ENCODE measurements around the gene CEP290.
"Not testable (repeated sequence)": the region's sequence is repeated elsewhere in the genome, so short reads cannot be mapped to it uniquely, and the experiment has no call there.

CEP290 gene

DNA sequence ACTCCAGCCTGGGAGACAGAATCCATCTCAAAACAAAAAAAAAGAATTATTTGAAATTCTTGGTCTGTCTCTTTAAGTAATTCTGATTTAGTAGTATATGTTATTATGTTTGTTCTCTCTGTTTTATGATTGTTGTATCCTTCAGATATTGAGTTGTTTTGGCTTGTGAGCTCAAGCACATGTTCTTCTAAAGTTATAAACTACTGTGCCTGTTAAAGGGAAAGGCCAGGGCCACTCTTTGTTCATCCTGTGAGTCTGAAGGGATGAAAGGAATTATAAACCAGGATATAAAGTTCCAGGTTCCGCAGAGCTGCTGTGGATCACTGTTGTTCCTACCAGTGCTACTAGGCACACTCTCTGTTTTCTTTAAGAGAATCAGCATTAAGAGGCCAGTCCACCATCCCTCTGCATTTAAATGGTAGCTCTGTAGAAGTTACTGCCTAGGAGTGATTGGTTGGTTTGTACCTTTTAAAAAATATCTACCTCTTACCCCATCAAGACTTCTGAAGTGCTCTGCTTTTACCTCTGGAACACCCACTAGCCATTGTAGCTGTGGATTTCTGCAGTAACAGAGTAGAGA lies 14.3 kb upstream of the CEP290 start:
- H3K4me3 Mint-ChIP-seq: no peak overlapping the region
- H3K4me1 Mint-ChIP-seq: no peaks in the 10 kb centered on the region
- H3K36me3 Mint-ChIP-seq: peaks cover 27% of the 10 kb centered on the region
- no peaks in the 10 kb centered on the region for H3K9me3 Mint-ChIP-seq
- no peak overlapping the region for H3K27ac Mint-ChIP-seq
- H3K27me3 Mint-ChIP-seq: no peaks in the 10 kb centered on the region
- no peak for ATAC-seq

DNA sequence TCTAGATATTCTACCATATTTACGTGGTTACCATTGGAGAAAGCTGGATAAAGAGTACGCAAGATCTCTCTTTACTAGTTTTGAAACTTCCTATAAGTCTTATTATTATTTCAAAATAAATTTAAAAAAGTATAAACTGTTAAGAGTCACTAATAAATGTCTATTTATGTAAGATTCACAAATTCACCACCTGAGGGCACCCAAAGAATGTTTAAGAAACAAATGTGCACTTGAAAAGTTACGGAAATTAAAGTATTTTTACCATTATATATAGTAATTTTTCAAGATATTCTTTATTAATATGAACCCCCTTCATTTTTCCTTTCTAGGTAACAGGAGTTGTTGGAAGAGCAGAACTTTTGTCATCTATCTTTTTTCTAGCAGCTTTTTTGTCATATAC lies 12.1 kb upstream of the CEP290 start:
- H3K4me1 Mint-ChIP-seq: peaks cover 8% of the 10 kb centered on the region
- ATAC-seq: no peak
- H3K9me3 Mint-ChIP-seq: no peaks in the 10 kb centered on the region
- H3K4me3 Mint-ChIP-seq: no peak overlapping the region
- peaks cover 33% of the 10 kb centered on the region for H3K36me3 Mint-ChIP-seq
- H3K27me3 Mint-ChIP-seq: no peaks in the 10 kb centered on the region
- H3K27ac Mint-ChIP-seq: no peak overlapping the region

DNA sequence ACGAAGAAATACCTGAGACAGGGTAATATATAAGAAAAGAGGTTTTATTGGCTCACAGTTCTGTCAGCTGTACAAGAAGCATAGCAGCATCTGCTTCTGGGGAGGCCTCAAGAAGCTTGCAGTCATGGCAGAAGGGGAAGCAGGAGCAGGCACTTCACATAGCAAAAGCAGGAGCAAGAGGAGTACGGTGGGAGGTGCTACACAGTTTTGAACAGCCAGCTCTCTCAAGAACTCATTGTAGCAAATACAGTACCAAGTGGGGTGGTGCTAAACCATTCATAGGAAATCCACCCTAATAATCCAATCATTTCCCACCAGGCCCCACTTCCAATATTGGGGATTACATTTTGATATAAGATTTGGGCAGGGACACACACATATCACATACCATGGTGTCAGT lies 8.2 kb upstream of the CEP290 start:
- no peaks in the 10 kb centered on the region for H3K9me3 Mint-ChIP-seq
- H3K27me3 Mint-ChIP-seq: no peaks in the 10 kb centered on the region
- peaks cover 26% of the 10 kb centered on the region for H3K4me1 Mint-ChIP-seq
- H3K27ac Mint-ChIP-seq: no peak overlapping the region
- ATAC-seq: no peak
- no peak overlapping the region for H3K4me3 Mint-ChIP-seq
- H3K36me3 Mint-ChIP-seq: peaks cover 14% of the 10 kb centered on the region

DNA sequence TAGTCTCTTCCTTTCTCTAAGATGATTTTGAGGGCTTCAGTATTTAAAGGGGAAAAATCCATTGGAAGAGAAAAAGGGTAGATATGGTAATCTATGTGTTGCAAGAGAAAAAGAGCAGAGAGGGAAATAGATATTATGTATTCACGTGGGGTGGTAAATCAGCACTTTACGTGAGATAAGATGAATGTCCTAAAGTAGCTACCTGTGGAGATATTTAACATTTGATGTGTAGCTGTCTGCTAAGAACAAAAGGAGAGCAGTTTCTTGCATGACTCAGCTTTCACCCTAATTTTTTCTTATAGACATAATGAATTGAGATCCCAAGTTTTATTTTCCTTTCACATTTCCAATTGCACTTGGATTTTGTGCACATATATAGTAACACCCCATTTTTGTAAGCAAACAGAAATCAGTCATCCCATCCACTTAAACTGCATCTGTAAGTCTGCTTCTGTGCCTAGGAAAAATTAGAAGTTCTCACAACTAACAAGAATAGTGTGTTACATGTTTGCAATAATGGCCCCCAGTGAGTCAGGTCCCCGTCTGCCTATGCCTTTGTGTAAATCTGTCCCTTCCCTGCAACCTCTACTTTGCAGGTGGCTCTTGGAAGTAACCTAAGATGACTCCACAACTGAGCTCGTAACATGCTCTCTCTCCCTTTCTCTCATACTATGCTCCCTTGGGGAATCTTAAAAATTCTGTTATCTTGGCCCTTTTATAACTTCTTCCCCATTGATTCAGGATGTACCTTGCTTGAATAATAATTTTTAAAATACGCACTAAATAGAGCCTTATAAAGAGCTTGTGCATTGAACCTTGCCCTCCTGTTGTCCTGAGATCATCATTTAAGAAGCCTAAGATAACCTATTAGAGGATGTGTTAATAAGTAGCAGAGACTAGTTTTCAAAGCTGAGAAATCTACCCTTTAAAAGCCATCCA lies 3.9 kb upstream of the CEP290 start:
- no peak for ATAC-seq
- Mint-ChIP-seq H3K27ac (no peak overlapping the region), H3K9me3 (no peaks in the 10 kb centered on the region), H3K27me3 (no peaks in the 10 kb centered on the region), H3K36me3 (peaks cover 16% of the 10 kb centered on the region), H3K4me1 (peaks cover 48% of the 10 kb centered on the region), H3K4me3 (no peak overlapping the region)

DNA sequence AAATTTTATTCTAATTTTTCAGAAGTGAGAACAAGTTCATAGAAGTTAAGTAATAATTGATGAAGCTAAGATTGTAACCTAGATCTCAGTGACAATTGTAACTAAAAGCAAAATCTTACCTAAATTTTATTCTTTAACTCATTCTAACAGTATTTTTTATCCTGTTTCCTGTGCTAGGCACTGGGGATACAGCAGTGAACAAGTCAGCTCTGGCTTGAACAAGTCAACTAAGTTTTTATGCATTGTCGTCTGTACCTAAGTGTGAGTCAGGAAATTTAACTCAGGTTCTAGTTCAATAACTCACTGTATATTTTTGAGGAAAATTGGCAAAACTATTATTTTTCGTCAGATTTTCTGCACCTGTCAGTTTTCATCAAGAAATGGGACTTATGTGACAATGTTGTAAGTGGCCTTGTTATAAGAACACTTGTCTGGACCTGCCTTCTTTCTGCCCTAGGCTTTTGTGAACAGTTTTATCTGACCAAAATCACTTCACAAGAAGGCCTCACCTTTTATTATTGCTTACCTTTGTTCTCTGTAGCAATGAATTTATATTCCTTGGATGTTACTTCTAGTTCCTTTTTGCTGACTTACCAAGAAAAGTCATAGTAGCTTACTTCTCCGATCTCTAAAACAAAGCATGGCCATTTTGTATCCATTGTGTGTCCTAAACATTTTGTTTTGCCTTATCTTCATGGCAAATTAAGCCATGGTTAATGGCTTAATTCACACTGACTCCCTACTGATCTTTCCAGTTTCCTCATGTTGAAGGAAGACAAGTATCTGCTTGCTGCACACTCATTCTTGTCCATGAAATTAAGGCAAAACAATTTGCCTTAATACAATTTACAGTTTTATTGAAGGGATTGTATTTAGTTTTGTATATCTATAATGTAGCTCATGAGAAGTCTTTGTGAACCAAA lies 2.9 kb upstream of the CEP290 start:
- ATAC-seq: no peak
- Mint-ChIP-seq H3K27ac (no peak overlapping the region), H3K9me3 (no peaks in the 10 kb centered on the region), H3K4me3 (no peak overlapping the region), H3K27me3 (no peaks in the 10 kb centered on the region), H3K36me3 (peaks cover 16% of the 10 kb centered on the region), H3K4me1 (peaks cover 42% of the 10 kb centered on the region)

DNA sequence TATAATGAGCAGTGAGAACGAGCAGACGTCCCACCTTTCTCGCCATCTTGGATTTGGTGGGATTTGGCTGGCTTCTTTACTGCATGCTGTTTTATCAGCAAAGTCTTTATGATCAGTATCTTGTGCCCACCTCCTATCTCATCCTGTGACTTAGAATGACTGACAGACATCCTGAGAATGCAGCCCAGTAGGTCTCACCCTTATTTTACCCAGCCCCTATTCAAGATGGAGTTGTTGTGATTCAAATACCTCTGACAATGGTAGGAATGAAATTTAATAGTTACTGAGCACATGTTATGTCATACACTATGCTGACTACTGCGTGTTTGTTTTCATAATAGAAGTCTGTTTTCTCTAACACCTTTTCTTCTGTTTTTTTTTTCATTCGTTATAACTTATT lies 2.1 kb upstream of the CEP290 start:
- no peaks in the 10 kb centered on the region for H3K27me3 Mint-ChIP-seq
- H3K9me3 Mint-ChIP-seq: no peaks in the 10 kb centered on the region
- peaks cover 14% of the 10 kb centered on the region for H3K36me3 Mint-ChIP-seq
- no peak overlapping the region for H3K4me3 Mint-ChIP-seq
- no peak overlapping the region for H3K27ac Mint-ChIP-seq
- no peak for ATAC-seq
- H3K4me1 Mint-ChIP-seq: peaks cover 40% of the 10 kb centered on the region

DNA sequence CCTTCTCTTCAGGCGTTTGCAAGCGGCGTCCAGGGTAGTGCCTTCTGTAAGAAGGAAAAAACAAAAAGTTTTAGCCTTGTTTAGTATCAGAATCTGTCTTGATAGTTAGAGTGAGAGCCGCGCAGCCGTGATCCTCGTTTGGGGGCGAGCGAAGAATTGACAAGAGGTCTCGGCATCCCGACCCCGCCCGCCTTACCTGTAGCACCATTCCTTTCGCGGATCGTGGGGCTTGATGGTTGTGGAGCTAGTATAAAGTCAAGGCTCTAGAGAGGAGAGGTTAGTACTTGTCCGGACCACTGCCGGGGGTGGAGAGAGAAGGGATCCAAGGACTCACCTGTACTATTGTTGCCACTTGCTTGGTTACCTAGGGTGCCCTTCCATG lies 713 bp upstream of the CEP290 start:
- H3K27ac Mint-ChIP-seq: peak overlapping the region; percentile 85
- peaks cover 25% of the 10 kb centered on the region for H3K36me3 Mint-ChIP-seq
- H3K27me3 Mint-ChIP-seq: no peaks in the 10 kb centered on the region
- peak overlapping the region; percentile 92 for H3K4me3 Mint-ChIP-seq
- H3K4me1 Mint-ChIP-seq: peaks cover 47% of the 10 kb centered on the region
- H3K9me3 Mint-ChIP-seq: no peaks in the 10 kb centered on the region
- no peak for ATAC-seq

DNA sequence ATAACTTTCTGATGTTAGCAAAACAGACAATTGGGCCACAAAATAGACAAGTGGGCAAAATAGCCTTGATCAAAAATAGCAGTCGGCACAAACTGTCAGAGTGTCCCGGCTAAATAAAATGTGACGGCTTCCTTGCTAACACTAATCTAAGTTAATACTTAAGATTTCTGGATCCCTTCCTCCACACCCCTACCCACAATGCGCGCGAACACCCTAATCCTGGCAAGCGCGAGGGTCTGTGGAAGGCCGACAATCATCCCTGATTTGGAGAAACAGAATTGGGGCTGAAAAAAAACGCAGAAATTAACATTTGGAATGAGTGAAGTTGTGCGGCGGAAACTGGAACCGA lies 489 bp downstream of the CEP290 start:
- no peaks in the 10 kb centered on the region for H3K9me3 Mint-ChIP-seq
- no peaks in the 10 kb centered on the region for H3K27me3 Mint-ChIP-seq
- H3K4me3 Mint-ChIP-seq: peak overlapping the region; percentile 92
- no peak for ATAC-seq
- peaks cover 34% of the 10 kb centered on the region for H3K36me3 Mint-ChIP-seq
- H3K27ac Mint-ChIP-seq: peak overlapping the region; percentile 85
- H3K4me1 Mint-ChIP-seq: peaks cover 49% of the 10 kb centered on the region

DNA sequence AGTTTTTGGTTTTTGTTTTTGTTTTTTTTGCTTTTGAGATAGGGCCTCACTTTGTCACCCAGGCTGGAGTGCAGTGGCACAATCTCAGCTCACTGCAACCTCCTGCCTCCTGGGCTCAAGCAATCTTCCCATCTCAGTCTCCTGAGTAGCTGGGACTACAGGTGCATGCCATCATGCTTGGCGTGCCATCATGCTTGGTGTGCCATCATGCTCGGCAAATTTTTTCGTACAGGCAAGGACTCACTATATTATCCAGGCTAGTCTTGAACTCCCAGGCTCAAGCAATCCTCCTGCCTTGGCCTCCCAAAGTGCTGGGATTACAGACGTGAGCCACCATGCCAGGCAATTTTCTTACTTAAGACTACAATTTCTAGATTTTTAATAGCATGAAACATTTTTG lies 2.2 kb downstream of the CEP290 start:
- not testable (repeated sequence) for ATAC-seq, H3K27ac Mint-ChIP-seq, H3K27me3 Mint-ChIP-seq, H3K9me3 Mint-ChIP-seq, H3K4me3 Mint-ChIP-seq
- Mint-ChIP-seq H3K4me1 (peaks cover 33% of the 10 kb centered on the region), H3K36me3 (peaks cover 33% of the 10 kb centered on the region)

DNA sequence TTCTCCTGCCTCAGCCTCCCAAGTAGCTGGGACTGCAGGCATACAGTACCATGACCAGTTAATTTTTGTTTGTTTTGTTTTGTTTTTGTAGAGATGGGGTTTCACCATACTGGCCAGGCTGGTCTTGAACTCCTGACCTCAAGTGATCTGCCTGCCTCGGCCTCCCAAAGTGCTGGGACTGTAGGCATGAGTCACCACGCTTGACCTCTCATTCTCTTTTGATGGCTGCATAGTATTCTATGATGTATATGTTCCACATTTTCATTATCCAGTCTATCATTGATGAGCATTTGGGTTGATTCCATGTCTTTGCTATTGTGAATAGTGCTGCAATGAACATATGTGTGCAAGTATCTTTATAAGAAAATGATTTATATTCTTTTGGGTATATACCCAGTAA lies 8.7 kb downstream of the CEP290 start:
- Mint-ChIP-seq H3K36me3 (peaks cover 43% of the 10 kb centered on the region), H3K4me1 (peaks cover 17% of the 10 kb centered on the region)
- not testable (repeated sequence) for H3K27ac Mint-ChIP-seq, H3K27me3 Mint-ChIP-seq, H3K9me3 Mint-ChIP-seq, ATAC-seq, H3K4me3 Mint-ChIP-seq

DNA sequence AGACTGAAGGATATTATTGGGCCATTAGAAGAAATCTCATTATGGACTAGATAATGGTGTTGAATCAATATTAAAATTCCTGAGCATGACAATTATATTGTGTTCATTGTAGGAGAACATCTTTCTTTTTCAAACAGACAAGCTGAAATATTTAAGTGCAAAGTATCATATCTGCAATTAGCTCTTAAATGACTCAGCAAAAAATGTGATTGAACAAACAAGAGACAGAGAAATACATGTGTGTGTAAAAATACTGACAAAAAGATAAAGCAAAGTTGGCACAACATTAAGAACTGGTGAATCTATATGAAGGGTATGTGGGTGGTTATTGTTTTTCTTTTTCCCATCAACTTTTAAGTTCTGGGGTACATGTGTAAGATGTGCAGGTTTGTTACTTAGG lies 9.5 kb downstream of the CEP290 start:
- Mint-ChIP-seq H3K4me3 (no peak overlapping the region), H3K4me1 (peaks cover 9% of the 10 kb centered on the region), H3K36me3 (peaks cover 35% of the 10 kb centered on the region), H3K27me3 (no peaks in the 10 kb centered on the region), H3K9me3 (no peaks in the 10 kb centered on the region), H3K27ac (peak overlapping the region; percentile 30)
- ATAC-seq: no peak

DNA sequence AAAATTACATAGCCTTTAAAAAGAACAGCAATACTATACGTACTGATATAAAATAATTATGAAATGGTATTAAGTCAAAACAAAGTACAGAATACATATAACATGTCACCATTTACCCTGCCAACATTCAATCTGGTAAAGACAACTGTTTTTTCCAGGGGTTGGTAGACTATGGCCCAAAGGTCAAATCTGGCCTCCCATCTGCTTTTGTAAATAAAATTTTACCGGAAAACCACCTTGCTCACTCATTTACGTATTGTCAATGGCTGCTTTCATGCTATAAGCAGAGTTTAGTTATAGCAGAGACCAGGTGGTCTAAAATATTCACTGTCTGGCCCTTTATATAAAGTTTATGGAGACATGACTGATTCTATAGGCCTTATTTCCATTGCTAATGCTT lies 14.0 kb downstream of the CEP290 start:
- Mint-ChIP-seq H3K36me3 (peaks cover 14% of the 10 kb centered on the region), H3K4me3 (no peak overlapping the region), H3K4me1 (peaks cover 8% of the 10 kb centered on the region), H3K27me3 (no peaks in the 10 kb centered on the region), H3K9me3 (no peaks in the 10 kb centered on the region), H3K27ac (no peak overlapping the region)
- ATAC-seq: no peak

DNA sequence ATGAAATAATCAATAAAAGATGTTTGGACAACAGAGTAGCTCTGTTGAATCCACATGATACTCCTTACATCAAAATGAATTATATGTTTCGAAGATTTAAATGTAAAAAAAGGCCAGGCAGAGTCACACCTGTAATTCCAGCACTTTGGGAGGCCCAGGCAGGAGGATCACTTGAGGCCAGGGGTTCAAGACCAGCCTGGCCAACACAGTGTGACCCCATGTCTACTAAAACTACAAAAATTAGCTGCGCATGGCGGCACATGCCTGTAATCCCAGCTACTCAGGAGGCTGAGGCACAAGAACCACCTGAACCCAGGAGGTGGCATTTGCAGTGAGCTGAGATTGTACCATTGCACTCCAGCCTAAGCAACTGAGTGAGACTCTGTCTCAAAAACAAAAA lies 14.8 kb downstream of the CEP290 start:
- Mint-ChIP-seq H3K36me3 (peaks cover 7% of the 10 kb centered on the region), H3K9me3 (no peaks in the 10 kb centered on the region), H3K4me1 (peaks cover under 1% of the 10 kb centered on the region), H3K27me3 (no peaks in the 10 kb centered on the region), H3K4me3 (no peak overlapping the region), H3K27ac (no peak overlapping the region)
- no peak for ATAC-seq

DNA sequence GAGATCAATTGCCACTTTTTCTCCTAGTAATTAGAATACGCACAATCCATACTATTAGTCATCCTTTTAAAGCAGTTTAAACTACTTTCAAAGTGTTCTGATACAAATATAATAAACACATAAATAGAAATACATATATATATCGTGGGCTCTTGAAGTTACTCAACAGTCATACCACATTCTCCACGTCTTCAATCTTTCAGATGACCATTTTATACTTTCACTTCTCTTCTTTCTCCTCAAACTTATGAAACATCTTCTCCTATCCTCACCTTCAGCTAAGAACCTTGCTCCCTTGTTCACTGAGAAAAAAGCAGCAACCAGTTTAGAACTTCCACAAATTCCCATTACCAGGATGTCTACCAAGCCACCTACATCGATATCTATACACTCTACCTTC lies 19.2 kb downstream of the CEP290 start:
- no peaks in the 10 kb centered on the region for H3K4me1 Mint-ChIP-seq
- no peak overlapping the region for H3K4me3 Mint-ChIP-seq
- H3K27me3 Mint-ChIP-seq: no peaks in the 10 kb centered on the region
- peaks cover 12% of the 10 kb centered on the region for H3K36me3 Mint-ChIP-seq
- ATAC-seq: no peak
- no peak overlapping the region for H3K27ac Mint-ChIP-seq
- H3K9me3 Mint-ChIP-seq: no peaks in the 10 kb centered on the region

DNA sequence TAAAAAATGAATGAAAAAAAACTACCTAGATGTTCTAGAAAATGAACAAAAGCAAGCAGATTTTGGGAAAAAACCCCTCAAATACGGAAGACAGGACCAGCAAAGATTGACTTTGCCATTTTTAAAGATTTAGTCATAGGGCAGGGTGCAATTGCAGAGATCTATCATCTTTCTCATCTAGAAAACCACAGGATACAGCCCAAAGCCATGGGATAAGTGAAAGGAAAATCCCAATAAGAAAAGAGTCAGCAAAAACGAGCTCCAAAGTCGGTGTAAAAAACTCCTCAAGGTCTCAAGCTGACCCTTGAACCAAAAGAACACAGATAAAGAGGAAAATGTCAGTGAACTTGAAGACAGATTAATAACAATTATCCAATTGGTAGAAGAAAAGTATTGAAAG lies 28.0 kb downstream of the CEP290 start:
- no peaks in the 10 kb centered on the region for H3K27me3 Mint-ChIP-seq
- H3K27ac Mint-ChIP-seq: no peak overlapping the region
- peaks cover 47% of the 10 kb centered on the region for H3K36me3 Mint-ChIP-seq
- H3K9me3 Mint-ChIP-seq: no peaks in the 10 kb centered on the region
- H3K4me1 Mint-ChIP-seq: no peaks in the 10 kb centered on the region
- no peak for ATAC-seq
- H3K4me3 Mint-ChIP-seq: no peak overlapping the region

Data from stimulated activated memory B cell treated with anti-CD40 and anti-IgM and Interleukin-4, amounts not matched to agents 10 μg/mL and 1 μg/mL and 100 μg/mL, for 72 hours (primary cell).